Left renal cortex interstitium (tissue), 4 donors: Measurements from ENCODE around the gene NQO1. TPM values are rescaled to one million over a fixed set of nuclear protein-coding genes. Genes with fewer than 3 reads are reported as not detected.

ENCODE experiments used
- polyA plus RNA-seq, 4 donors: library from polyadenylated mRNA; unstranded; fragments of 120-200 nt; gene quantifications; one replicate each; pipeline ENCODE4 v1.2.1, GENCODE V29; 2013; ENCODE audit not compliant: insufficient read length in 4 of 4

NQO1 gene
- polyA plus RNA-seq, 4 donors, result 22.1 to 31.5 (median 27.4) TPM

Other genes with a start within 250 kb of the NQO1 start
- gene NFAT5, start 160.6 kb downstream of the NQO1 start, polyA plus RNA-seq, result 10 to 100 TPM; 25.3 to 70.2 (median 47.9) TPM
- 10 to 100 TPM; 60.8 to 71.9 (median 65.4) TPM for gene NOB1, start 28.4 kb upstream of the NQO1 start, polyA plus RNA-seq
- 10 to 100 TPM; 38.8 to 54.6 (median 45.8) TPM for gene WWP2, start 35.8 kb upstream of the NQO1 start, polyA plus RNA-seq
- 10 to 100 TPM; 48.0 to 91.8 (median 72.5) TPM for gene CLEC18A, start 224.8 kb upstream of the NQO1 start, polyA plus RNA-seq